ENCODE data around the gene KCNQ1OT1.

KCNQ1OT1 gene

DNA sequence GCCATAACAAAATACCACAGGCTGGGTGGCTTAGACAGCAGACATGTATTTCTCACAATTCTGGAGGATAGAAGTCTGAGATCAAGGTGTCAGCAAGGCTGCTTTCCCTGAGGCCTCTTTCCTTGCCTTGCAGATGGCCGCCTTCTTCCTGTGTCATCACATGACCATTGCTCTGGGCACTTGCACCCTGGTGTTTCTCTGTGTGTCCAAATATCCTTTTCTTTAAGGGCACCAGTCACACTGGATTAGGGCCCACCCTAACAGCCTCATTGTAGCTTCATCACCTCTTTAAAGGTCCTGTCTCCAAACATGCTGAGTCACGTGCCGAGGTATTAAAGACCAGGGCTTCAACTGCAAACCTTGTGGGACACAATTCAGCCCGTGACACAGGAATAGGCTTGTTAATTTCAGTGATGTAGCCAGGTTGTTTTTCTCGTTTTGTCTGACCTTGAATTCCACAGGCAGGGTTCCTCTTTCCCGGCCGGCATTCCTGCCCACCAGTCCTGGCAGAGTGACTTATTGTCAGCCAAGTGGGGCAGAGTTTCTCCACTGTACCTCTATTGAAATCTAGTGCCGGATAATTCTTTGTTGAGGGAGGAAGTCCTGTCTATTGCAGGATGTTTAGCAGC, 100.1 kb downstream of the KCNQ1OT1 start:
- Histone ChIP-seq H3K4me1 (ENCODE audit: control insufficient read depth, insufficient read depth, low read length) (no peaks in the 10 kb centered on the region), H3K27me3 (ENCODE audit: control insufficient read depth, insufficient read depth, low read length) (peaks cover 99% of the 10 kb centered on the region), H3K4me3 (ENCODE audit: low read depth, low read length) (no peak overlapping the region)

GRCh38 chr11:2595204-2595603, 104.6 kb downstream of the KCNQ1OT1 start:
- Histone ChIP-seq H3K27me3 (ENCODE audit: control insufficient read depth, insufficient read depth, low read length) (peaks cover 100% of the 10 kb centered on the region), H3K4me3 (ENCODE audit: low read depth, low read length) (no peak overlapping the region)

More for the DNA sequence above, 100.1 kb downstream of the KCNQ1OT1 start:
- Histone ChIP-seq H3K9ac (ENCODE audit: low read depth, low read length) (no peak overlapping the region), H3K27ac (ENCODE audit: low read depth, low read length) (no peak overlapping the region), H3K9me3 (ENCODE audit: control insufficient read depth, insufficient read depth, low read length) (peaks cover 12% of the 10 kb centered on the region; the same call in 1 of the 2 replicates), H3K36me3 (ENCODE audit: control insufficient read depth, insufficient read depth, low read length) (no peaks in the 10 kb centered on the region)

GRCh38 chr11:2594267-2594666, 105.5 kb downstream of the KCNQ1OT1 start:
- no peaks in the 10 kb centered on the region for H3K36me3 ChIP-seq (ENCODE audit: control insufficient read depth, insufficient read depth, low read length)

More at GRCh38 chr11:2595204-2595603, 104.6 kb downstream of the KCNQ1OT1 start:
- Histone ChIP-seq H3K9me3 (ENCODE audit: control insufficient read depth, insufficient read depth, low read length) (peaks cover 12% of the 10 kb centered on the region; the same call in 1 of the 2 replicates), H3K36me3 (ENCODE audit: control insufficient read depth, insufficient read depth, low read length) (no peaks in the 10 kb centered on the region), H3K27ac (ENCODE audit: low read depth, low read length) (no peak overlapping the region), H3K4me1 (ENCODE audit: control insufficient read depth, insufficient read depth, low read length) (no peaks in the 10 kb centered on the region), H3K9ac (ENCODE audit: low read depth, low read length) (no peak overlapping the region)

GRCh38 chr11:2593393-2593950, 106.3 kb downstream of the KCNQ1OT1 start:
- H3K4me1 ChIP-seq (ENCODE audit: control insufficient read depth, insufficient read depth, low read length), result no peaks in the 10 kb centered on the region
- no peak overlapping the region for H3K9ac ChIP-seq (ENCODE audit: low read depth, low read length)
- no peak overlapping the region for H3K4me3 ChIP-seq (ENCODE audit: low read depth, low read length)
- peaks cover 7% of the 10 kb centered on the region; the same call in 1 of the 2 replicates for H3K9me3 ChIP-seq (ENCODE audit: control insufficient read depth, insufficient read depth, low read length)
- H3K27ac ChIP-seq (ENCODE audit: low read depth, low read length), result no peak overlapping the region
- peaks cover 100% of the 10 kb centered on the region for H3K27me3 ChIP-seq (ENCODE audit: control insufficient read depth, insufficient read depth, low read length)
- no peaks in the 10 kb centered on the region for H3K36me3 ChIP-seq (ENCODE audit: control insufficient read depth, insufficient read depth, low read length)

More at GRCh38 chr11:2594267-2594666, 105.5 kb downstream of the KCNQ1OT1 start:
- Histone ChIP-seq H3K4me1 (ENCODE audit: control insufficient read depth, insufficient read depth, low read length) (no peaks in the 10 kb centered on the region), H3K27me3 (ENCODE audit: control insufficient read depth, insufficient read depth, low read length) (peaks cover 100% of the 10 kb centered on the region), H3K9ac (ENCODE audit: low read depth, low read length) (no peak overlapping the region), H3K9me3 (ENCODE audit: control insufficient read depth, insufficient read depth, low read length) (peaks cover 9% of the 10 kb centered on the region; the same call in 1 of the 2 replicates), H3K4me3 (ENCODE audit: low read depth, low read length) (no peak overlapping the region), H3K27ac (ENCODE audit: low read depth, low read length) (no peak overlapping the region)

- Histone ChIP-seq H3K27me3 (ENCODE audit: control insufficient read depth, insufficient read depth, low read length) (peaks cover 100% of the 10 kb centered on the region), H3K9me3 (ENCODE audit: control insufficient read depth, insufficient read depth, low read length) (no peaks in the 10 kb centered on the region; the same call in 1 of the 2 replicates)
Measured at GRCh38 chr11:2592559-2593392, 107.0 kb downstream of the KCNQ1OT1 start.

GRCh38 chr11:2591805-2592204, 108.0 kb downstream of the KCNQ1OT1 start:
- Histone ChIP-seq H3K4me1 (ENCODE audit: control insufficient read depth, insufficient read depth, low read length) (no peaks in the 10 kb centered on the region), H3K9me3 (ENCODE audit: control insufficient read depth, insufficient read depth, low read length) (no peaks in the 10 kb centered on the region)

More at GRCh38 chr11:2592559-2593392, 107.0 kb downstream of the KCNQ1OT1 start:
- H3K4me1 ChIP-seq (ENCODE audit: control insufficient read depth, insufficient read depth, low read length), result no peaks in the 10 kb centered on the region
- H3K4me3 ChIP-seq (ENCODE audit: low read depth, low read length), result no peak overlapping the region
- H3K27ac ChIP-seq (ENCODE audit: low read depth, low read length), result no peak overlapping the region
- H3K36me3 ChIP-seq (ENCODE audit: control insufficient read depth, insufficient read depth, low read length), result no peaks in the 10 kb centered on the region
- H3K9ac ChIP-seq (ENCODE audit: low read depth, low read length), result no peak overlapping the region

GRCh38 chr11:2590965-2591754, 108.6 kb downstream of the KCNQ1OT1 start:
- H3K9ac ChIP-seq (ENCODE audit: low read depth, low read length), result no peak overlapping the region
- H3K27me3 ChIP-seq (ENCODE audit: control insufficient read depth, insufficient read depth, low read length), result peaks cover 100% of the 10 kb centered on the region
- no peak overlapping the region for H3K4me3 ChIP-seq (ENCODE audit: low read depth, low read length)
- H3K36me3 ChIP-seq (ENCODE audit: control insufficient read depth, insufficient read depth, low read length), result no peaks in the 10 kb centered on the region
- no peaks in the 10 kb centered on the region for H3K9me3 ChIP-seq (ENCODE audit: control insufficient read depth, insufficient read depth, low read length)
- no peaks in the 10 kb centered on the region for H3K4me1 ChIP-seq (ENCODE audit: control insufficient read depth, insufficient read depth, low read length)
- H3K27ac ChIP-seq (ENCODE audit: low read depth, low read length), result no peak overlapping the region

More at GRCh38 chr11:2591805-2592204, 108.0 kb downstream of the KCNQ1OT1 start:
- no peak overlapping the region for H3K4me3 ChIP-seq (ENCODE audit: low read depth, low read length)
- H3K36me3 ChIP-seq (ENCODE audit: control insufficient read depth, insufficient read depth, low read length), result no peaks in the 10 kb centered on the region
- peaks cover 100% of the 10 kb centered on the region for H3K27me3 ChIP-seq (ENCODE audit: control insufficient read depth, insufficient read depth, low read length)
- H3K9ac ChIP-seq (ENCODE audit: low read depth, low read length), result no peak overlapping the region
- no peak overlapping the region for H3K27ac ChIP-seq (ENCODE audit: low read depth, low read length)

DNA sequence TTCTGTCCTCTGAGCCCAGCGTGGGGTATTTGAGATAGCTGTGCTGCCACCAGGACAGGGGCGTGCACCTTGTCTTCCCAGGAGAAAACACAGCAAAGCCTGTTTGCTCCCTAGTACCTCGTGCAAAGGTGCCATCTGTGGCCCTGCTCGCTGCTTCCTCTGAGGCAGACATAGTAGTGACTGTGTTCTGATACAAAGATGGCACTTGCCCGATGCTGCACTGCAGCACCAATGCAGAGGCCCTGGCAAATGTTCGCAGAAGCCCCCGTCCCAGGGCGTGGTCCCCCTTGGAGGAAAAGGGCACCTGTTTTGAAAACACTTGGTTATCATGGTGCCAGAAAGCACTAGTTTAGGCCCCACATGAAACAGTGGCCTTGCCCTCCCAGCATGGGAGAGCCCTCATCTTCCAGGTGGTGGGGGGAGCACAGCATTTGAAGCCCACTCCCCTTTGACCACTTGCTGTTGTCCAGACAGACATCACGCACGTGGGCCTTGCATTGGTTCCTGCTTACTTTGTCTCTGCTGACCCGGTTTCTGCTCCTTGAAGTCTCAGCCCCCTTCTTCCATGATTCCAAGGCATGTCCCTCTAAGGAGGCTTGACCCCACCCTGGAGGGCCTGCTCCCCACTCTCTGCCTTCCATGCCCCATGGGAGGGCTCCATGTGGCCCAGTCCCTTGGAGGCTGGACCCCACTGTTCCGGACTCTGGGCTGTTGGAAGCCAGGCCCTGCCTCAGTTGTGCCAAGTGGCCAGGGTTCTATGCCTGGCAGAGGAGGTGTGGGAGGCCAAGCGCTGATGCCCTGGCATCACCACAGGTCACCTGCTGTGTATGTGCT, 109.4 kb downstream of the KCNQ1OT1 start:
- H3K27ac ChIP-seq (ENCODE audit: low read depth, low read length), result no peak overlapping the region
- H3K4me3 ChIP-seq (ENCODE audit: low read depth, low read length), result no peak overlapping the region
- no peaks in the 10 kb centered on the region for H3K9me3 ChIP-seq (ENCODE audit: control insufficient read depth, insufficient read depth, low read length)
- H3K4me1 ChIP-seq (ENCODE audit: control insufficient read depth, insufficient read depth, low read length), result no peaks in the 10 kb centered on the region
- peaks cover 100% of the 10 kb centered on the region for H3K27me3 ChIP-seq (ENCODE audit: control insufficient read depth, insufficient read depth, low read length)
- no peaks in the 10 kb centered on the region for H3K36me3 ChIP-seq (ENCODE audit: control insufficient read depth, insufficient read depth, low read length)
- no peak overlapping the region for H3K9ac ChIP-seq (ENCODE audit: low read depth, low read length)

DNA sequence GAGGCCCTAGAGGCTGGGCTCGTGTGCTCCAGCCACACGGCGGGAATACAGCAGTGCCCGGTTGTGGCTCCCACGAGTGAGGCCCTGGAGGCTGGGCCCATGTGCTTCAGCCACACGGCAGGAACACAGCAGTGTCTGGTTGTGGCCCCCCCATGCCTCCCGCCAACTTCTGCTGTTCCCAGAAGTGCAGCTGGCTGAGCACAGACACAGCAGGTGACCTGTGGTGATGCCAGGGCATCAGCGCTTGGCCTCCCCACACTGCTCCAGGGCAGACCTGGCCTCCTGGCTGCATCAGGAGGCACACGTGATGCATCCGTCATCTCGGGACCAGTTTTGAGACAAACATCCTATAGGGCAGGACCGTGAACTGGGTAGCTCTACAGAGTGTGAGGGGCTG, 110.3 kb downstream of the KCNQ1OT1 start:
- no peaks in the 10 kb centered on the region for H3K9me3 ChIP-seq (ENCODE audit: control insufficient read depth, insufficient read depth, low read length)
- no peak overlapping the region for H3K4me3 ChIP-seq (ENCODE audit: low read depth, low read length)
- no peaks in the 10 kb centered on the region for H3K36me3 ChIP-seq (ENCODE audit: control insufficient read depth, insufficient read depth, low read length)
- H3K27ac ChIP-seq (ENCODE audit: low read depth, low read length), result no peak overlapping the region
- no peaks in the 10 kb centered on the region for H3K4me1 ChIP-seq (ENCODE audit: control insufficient read depth, insufficient read depth, low read length)
- no peak overlapping the region for H3K9ac ChIP-seq (ENCODE audit: low read depth, low read length)
- peaks cover 100% of the 10 kb centered on the region for H3K27me3 ChIP-seq (ENCODE audit: control insufficient read depth, insufficient read depth, low read length)
